ENCODE data around the gene BAX. TPM values are rescaled to one million over a fixed set of nuclear protein-coding genes. Genes with fewer than 3 reads are reported as not detected.

Gene BAX
- total and polyA plus RNA-seq, 2 of the 13 experiments (the other 11 are each of a cell fraction or from before 2014, with no cell fraction given), result 139 to 176 TPM

GRCh38 chr19:48963371-48964204 lies 8.9 kb downstream of the BAX start:
- no peaks in the 10 kb centered on the region for H3K9me3 ChIP-seq (ENCODE audit: low read length)
- peaks cover 32% of the 10 kb centered on the region for H4K20me1 ChIP-seq (ENCODE audit: insufficient read depth, low read length)
- peak overlapping the region; percentile 98 for H3K9ac ChIP-seq (ENCODE audit: insufficient read depth, low read depth, low read length)
- FAIRE-seq (peak; percentile 94), ATAC-seq (peak; percentile 51), DNase-seq (ENCODE audit: low spot score) (peak; percentile 98)
- H3K4me1 ChIP-seq (ENCODE audit: insufficient read depth, low read length), result peaks cover 63% of the 10 kb centered on the region
- ChIA-PET CTCF (ENCODE audit: low intra/inter-chr PET ratio, low total read pairs) (no interaction called here), POLR2A (interaction anchor here (0.6 to 5.6 kb wide), 16 partner anchors 11 to 490 kb away, joined by 3 to 153 read pairs (median 5); partner anchors contain the start of genes ALDH16A1, BAX, DHDH and GYS1)
- in situ Hi-C loops (cut with HindIII; ENCODE audit: extremely low pct_ligation_motif_present, low pct_unique_long_range_greater_than_20kb) (loop anchor here (5.0 kb wide), 1 partner anchor 91 kb away; the partner anchor contains the start of gene PPP1R15A), intact Hi-C loops (cut with micrococcal nuclease; ENCODE audit: unreplicated experiment) (loop anchor here (2.0 to 10.0 kb wide), 3 partner anchors 63 to 179 kb away; partner anchors contain the start of genes NUCB1 and PPP1R15A)
- H3K79me2 ChIP-seq (ENCODE audit: insufficient read depth, low read length), result peaks cover 25% of the 10 kb centered on the region
- under 1% methylated on average over 10 of the region's 28 CpGs for WGBS (ENCODE audit: low lambda C conversion rate)
- H3K4me3 ChIP-seq (replicated peaks in 1 of 3; ENCODE audit: insufficient read depth in 1 of 3, low read depth in 2 of 3, low read length in 3 of 3), result peak overlapping the region; percentile 63 to 80 (median 80)
- H3K4me2 ChIP-seq (ENCODE audit: low read depth, low read length), result peak overlapping the region; percentile 97
- peak overlapping the region; percentile 100 for H3K27ac ChIP-seq (ENCODE audit: extremely low read length, insufficient read depth, low read length)
- BruUV-seq (replicated peaks), result no TSS peak
- H3K36me3 ChIP-seq (replicated peaks in 1 of 2; ENCODE audit: control insufficient read depth in 1 of 2, insufficient read depth in 2 of 2, low read length in 2 of 2), result peaks cover 3 to 13% of the 10 kb centered on the region in 2 experiments
- H2AFZ ChIP-seq (ENCODE audit: low read length), result no peak overlapping the region
- H3K27me3 ChIP-seq (ENCODE audit: control insufficient read depth in 1 of 2, insufficient read depth in 2 of 2, low read length in 2 of 2), result no peaks in the 10 kb centered on the region; a peak in 1 of 5 replicates
- TF ChIP-seq POGZ (CRISPR knock-in tag; IDR thresholded peaks at IDR 0.05) (no peak; the same call in 1 of the 2 replicates), ZC3H13 (CRISPR knock-in tag; IDR thresholded peaks at IDR 0.05) (peak; percentile 74), POLR2AphosphoS2 (IDR thresholded peaks at IDR 0.05; ENCODE audit: low read depth, low read length) (peak; percentile 86; the same call in 1 of the 2 replicates), KMT2B (CRISPR knock-in tag; IDR thresholded peaks at IDR 0.05) (peak; percentile 85), POLR2AphosphoS5 (IDR thresholded peaks at IDR 0.05; ENCODE audit: low read depth, low read length) (peak; percentile 83), SIX4 (CRISPR knock-in tag; IDR thresholded peaks at IDR 0.05) (no peak; the same call in 1 of the 2 replicates), ZNF441 (CRISPR knock-in tag; IDR thresholded peaks at IDR 0.05; ENCODE audit: borderline replicate concordance) (peak; percentile 11; the same call in 1 of the 2 replicates), MAFG (CRISPR knock-in tag; IDR thresholded peaks at IDR 0.05) (peak; percentile 100), DR1 (CRISPR knock-in tag; IDR thresholded peaks at IDR 0.05) (peak; percentile 45; the same call in 1 of the 2 replicates), ZSCAN29 (CRISPR knock-in tag; conservative IDR thresholded peaks at IDR 0.05) (peak; percentile 27; the same call in 1 of the 2 replicates), PITX1 (CRISPR knock-in tag; IDR thresholded peaks at IDR 0.05) (peak; percentile 67), ATAD3A (CRISPR knock-in tag; IDR thresholded peaks at IDR 0.05) (no peak), WIZ (CRISPR knock-in tag; IDR thresholded peaks at IDR 0.05) (peak; percentile 57; the same call in 1 of the 2 replicates), HOXA7 (CRISPR knock-in tag; IDR thresholded peaks at IDR 0.05) (no peak), EP300 (IDR thresholded peaks at IDR 0.05; ENCODE audit: low read depth in 2 of 2, low read length in 2 of 2) (peak; percentile 72 to 83), EP300 (CRISPR knock-in tag; IDR thresholded peaks at IDR 0.05; ENCODE audit: borderline replicate concordance) (peak; percentile 88), ZNF616 (CRISPR knock-in tag; IDR thresholded peaks at IDR 0.05; ENCODE audit: low read depth) (peak; percentile 83; the same call in 1 of the 2 replicates), SMAD1 (CRISPR knock-in tag; IDR thresholded peaks at IDR 0.05; ENCODE audit: borderline replicate concordance, low read depth) (peak; percentile 89), POLR2G (IDR thresholded peaks at IDR 0.05; ENCODE audit: low read depth, low read length) (peak; percentile 42), MTF2 (CRISPR knock-in tag; IDR thresholded peaks at IDR 0.05; ENCODE audit: borderline replicate concordance) (no peak), SAFB2 (CRISPR knock-in tag; IDR thresholded peaks at IDR 0.05; ENCODE audit: borderline replicate concordance, low read depth) (peak; percentile 45; the same call in 1 of the 2 replicates), CBX5 (CRISPR knock-in tag; IDR thresholded peaks at IDR 0.05; ENCODE audit: borderline replicate concordance) (peak; percentile 11; the same call in 1 of the 2 replicates), ZNF83 (CRISPR knock-in tag; IDR thresholded peaks at IDR 0.05; ENCODE audit: borderline replicate concordance) (peak; percentile 26; the same call in 1 of the 2 replicates)
- TF ChIP-seq, protein P1, sequence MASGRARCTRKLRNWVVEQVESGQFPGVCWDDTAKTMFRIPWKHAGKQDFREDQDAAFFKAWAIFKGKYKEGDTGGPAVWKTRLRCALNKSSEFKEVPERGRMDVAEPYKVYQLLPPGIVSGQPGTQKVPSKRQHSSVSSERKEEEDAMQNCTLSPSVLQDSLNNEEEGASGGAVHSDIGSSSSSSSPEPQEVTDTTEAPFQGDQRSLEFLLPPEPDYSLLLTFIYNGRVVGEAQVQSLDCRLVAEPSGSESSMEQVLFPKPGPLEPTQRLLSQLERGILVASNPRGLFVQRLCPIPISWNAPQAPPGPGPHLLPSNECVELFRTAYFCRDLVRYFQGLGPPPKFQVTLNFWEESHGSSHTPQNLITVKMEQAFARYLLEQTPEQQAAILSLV (CRISPR knock-in tag; IDR thresholded peaks at IDR 0.05; ENCODE audit: borderline replicate concordance), result 0 out of 2 replicates have a peak, but pooled peaks have one; percentile 42
